HG03159 (cell line): Measurements from ENCODE around the gene ANKRD37.

Experiments
- ATAC-seq: cut with Tn5 transposase; IDR thresholded peaks from one replicate; pipeline ENCODE4 v1.9.1; 2021; ENCODE audit warnings: mild to moderate bottlenecking, moderate library complexity; ENCODE audit not compliant: unreplicated experiment

The ANKRD37 gene

GRCh38 chr4:185412412-185412811 is 15.8 kb downstream of the ANKRD37 start:
- ATAC-seq = no peak

GRCh38 chr4:185416955-185417354 is 20.3 kb downstream of the ANKRD37 start:
- no peak for ATAC-seq

DNA sequence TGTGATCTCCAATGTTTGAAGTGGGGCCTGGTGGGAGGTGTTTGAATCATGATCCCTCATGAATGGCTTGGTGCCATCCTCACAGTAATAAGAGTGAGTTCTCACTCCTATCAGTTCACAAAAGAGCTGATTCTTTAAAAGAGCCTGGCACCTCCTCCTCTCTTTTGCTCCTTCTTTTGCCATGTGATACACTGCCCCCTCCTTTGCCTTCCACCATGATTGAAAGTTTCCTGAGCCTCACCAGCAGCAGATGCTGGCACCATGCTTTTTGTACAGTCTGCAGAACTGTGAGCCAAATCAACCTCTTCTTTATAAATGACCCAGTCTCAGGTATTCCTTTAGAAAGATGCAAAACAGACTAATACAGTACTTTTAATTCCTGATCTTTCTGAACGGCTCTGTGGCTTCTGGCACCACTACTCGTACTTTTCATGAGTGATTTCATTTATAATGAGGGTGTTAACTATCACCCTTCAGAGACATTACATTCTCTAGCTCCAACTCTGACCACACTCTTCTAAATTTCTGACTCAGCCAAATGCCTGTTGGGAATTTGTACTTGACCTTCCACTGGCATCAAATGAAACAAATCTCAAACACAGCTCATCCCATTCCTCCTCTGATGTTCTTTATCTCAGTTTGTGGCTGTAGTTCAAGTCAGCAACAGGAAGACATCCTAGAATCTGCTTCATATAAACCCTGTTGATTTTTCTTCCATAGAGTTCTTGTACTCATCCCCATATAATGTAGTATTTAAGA is 24.9 kb downstream of the ANKRD37 start:
- ATAC-seq = no peak

- ATAC-seq = peak; percentile 2
Measured at GRCh38 chr4:185424905-185425646, 28.4 kb downstream of the ANKRD37 start.

GRCh38 chr4:185425647-185426352 is 29.2 kb downstream of the ANKRD37 start, which contains the start of gene UFSP2:
Gene UFSP2 (minus strand): TSS chr4:185425964. CDS start chr4:185425868, 96 bp downstream.
- peak; percentile 90 for ATAC-seq

- no peak for ATAC-seq
Measured at GRCh38 chr4:185426960-185427688, 30.5 kb downstream of the ANKRD37 start.

- ATAC-seq = no peak
Measured at GRCh38 chr4:185429660-185430059, 33.0 kb downstream of the ANKRD37 start.

- no peak for ATAC-seq
Measured at GRCh38 chr4:185435466-185435865, 38.8 kb downstream of the ANKRD37 start.

DNA sequence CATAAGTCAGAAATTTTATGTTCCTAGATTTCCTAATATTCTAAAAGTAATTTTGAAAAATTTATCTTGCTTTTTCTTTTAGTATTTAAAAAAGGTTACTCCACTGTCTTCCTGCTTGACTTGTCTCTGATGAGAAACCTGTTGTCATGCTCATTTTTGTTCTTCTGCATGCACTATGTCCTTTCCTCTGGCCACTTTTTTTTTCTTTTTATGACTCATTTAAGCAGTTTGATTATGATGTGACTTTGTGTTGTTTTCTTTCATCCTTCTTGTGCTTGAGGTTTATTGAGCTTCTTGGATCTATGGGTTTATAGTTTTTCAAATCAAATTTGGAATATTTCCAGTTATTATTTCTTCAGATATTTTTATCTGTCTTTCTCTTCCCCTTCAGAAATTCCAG is 41.2 kb downstream of the ANKRD37 start:
- no peak for ATAC-seq

DNA sequence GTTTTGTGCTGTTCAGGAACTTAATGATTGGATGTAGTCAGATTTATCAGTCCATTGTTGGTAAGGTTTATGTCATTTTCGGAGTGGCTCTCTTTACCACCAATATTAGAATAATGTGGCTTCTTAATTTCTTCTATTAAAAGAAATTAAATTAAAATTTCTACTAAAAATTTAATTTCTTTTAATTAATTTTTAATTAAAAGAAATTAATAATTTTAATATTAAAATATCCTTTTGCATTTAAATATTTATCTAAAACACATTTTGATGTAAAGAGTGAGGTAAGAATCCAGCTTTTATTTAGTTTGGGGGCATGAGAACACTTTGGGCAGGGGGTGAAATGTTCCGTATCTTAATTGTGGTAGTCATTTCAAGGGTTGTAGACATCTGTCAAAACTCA is 44.8 kb downstream of the ANKRD37 start:
- no peak for ATAC-seq

DNA sequence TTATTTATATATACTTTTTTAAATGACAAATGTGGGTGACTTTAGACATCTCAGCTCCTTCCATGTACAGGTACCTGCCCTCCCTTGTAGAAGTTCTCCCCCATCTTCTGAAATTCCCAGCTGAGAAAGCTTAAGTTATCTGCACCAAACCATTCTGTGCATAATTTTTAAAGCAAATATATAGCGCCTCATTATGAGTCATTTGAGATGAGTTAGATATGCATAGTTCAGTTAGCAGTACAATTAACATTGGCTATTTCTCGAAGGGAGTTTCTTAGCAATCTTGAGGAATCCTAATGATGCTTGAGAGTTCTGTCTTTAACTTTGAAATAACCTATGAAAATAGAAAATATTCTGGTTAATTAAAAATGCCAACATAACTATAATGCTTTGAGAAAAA is 48.6 kb downstream of the ANKRD37 start:
- ATAC-seq = no peak
